HG03064 (cell line): ENCODE data around the gene GPS1.

Experiments used
- ATAC-seq: cut with Tn5 transposase; IDR thresholded peaks from one replicate; pipeline ENCODE4 v1.9.1; 2021; ENCODE audit warnings: low read depth; ENCODE audit not compliant: unreplicated experiment

The GPS1 gene

DNA sequence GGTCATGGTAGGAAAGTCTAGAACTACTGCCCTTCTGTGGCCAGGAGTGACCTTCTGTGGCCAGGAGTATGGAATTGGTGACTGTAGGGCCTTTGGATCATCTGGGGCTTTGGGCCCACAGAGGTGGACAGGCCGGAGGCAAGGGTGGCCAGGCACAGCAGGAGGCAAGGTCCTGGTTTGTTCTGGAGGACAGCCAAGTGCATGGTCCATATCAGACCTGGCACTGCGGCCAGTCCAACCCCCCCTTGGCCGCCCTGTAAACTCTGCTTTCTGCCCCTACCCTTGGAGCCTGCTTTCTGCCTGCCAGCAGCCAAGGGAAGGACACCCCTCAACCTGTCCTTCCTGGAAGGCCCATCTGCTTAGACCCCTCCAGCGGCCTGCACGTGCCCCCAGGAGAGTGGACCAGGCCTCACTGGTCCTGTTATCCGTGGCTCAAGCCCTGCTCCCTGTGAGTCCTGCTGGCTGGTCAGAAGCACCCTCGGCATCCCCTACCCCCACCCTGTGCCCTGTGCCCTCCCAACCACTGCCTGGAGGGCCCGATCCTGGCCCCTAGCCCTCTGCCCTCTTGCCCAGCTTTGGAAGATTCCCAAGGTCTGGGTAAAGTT lies 11.9 kb upstream of the GPS1 start:
- no peak for ATAC-seq

DNA sequence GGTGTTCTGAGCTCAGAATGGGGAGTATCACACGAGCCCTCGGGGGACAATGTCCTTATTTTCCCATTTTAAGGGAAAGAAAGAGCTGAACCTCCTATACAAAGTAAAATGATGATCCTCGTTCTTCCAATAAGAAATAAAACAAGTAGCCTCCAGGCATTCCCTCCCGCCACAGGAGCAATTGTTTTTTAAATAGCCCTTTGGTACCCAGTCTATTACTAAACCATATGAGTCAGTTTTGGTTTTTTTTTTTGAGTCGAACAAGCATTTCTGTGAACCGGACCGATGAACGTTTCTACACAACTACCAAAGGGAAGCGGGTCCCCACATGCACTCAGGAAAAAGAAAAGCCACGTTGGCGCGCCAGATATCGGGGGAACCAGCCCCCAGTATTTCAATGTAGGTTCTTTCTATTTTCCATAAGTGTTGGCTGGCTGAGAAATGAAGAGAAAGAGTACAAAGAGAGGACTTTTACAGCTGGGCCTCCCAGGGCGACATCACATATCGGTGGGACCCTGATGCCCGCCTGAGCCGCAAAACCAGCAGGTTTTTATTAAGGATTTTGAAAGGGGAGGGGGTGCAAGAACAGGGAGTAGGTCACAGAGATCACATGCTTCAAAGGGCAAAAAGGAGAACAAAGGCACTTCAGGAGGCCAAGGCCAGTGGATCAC lies 10.4 kb upstream of the GPS1 start:
- ATAC-seq = no peak

- no peak for ATAC-seq
Observed at GRCh38 chr17:82042649-82043048, 9.0 kb upstream of the GPS1 start.

- ATAC-seq = no peak
Observed at GRCh38 chr17:82043507-82043906, 8.2 kb upstream of the GPS1 start.

GRCh38 chr17:82045936-82046484 lies 5.7 kb upstream of the GPS1 start:
- ATAC-seq = no peak

- no peak for ATAC-seq
Observed at GRCh38 chr17:82046903-82047302, 4.8 kb upstream of the GPS1 start.

DNA sequence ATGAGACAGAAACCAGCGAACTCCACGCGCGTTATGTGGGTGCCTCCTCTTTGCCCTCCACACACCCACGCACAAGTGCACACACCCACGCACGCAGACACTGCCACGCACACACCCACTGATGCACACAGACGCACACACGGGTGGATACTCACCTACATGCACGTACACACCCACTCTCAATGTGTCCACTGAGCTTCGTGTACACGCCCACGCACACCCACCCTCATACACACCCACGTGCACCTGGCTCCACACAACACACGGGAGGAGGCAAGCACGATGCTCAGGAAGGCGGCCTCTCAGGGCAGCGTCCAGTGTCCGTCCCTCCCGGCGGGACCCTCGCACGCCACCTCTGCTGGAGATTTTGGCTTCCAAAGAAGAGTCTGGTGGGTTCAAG lies 4.3 kb upstream of the GPS1 start:
- no peak for ATAC-seq

DNA sequence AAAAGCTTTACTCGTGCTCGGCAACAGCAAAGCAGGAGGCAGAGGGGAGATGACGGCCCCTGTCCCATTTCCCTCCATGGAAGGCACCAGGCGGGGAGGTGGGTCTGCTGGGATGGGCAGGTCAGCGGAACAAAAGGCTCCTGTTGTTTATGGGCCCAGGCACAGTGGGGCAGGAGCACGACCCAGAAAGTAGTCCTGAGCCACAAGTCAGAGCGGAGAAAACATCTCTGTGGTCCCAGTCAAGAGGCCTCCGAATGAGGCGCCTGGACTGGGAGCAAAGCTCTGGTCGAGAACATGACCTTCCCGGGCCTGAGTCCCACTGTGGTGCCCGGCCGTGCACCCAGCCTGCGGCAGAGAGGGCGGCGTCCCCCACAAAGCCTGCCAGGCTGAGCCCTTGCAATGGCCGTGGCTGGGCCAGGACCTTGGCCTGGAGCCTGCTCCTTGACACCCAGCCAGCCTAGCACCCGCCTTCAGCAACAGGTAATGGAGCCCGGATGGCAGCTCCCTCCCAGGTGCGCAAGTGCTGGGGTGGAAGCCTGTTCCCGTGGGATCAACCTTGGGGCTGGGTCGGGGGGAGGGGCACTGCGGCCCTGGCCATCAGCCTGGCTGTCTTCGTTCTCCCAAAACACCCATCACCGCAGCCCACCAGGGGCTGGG lies 3.7 kb upstream of the GPS1 start:
- ATAC-seq = no peak

- ATAC-seq = no peak
Observed at GRCh38 chr17:82048571-82048971, 3.1 kb upstream of the GPS1 start.

- ATAC-seq = no peak
Observed at GRCh38 chr17:82049106-82049505, 2.6 kb upstream of the GPS1 start.

GRCh38 chr17:82049521-82049971 lies 2.2 kb upstream of the GPS1 start:
- ATAC-seq = no peak

DNA sequence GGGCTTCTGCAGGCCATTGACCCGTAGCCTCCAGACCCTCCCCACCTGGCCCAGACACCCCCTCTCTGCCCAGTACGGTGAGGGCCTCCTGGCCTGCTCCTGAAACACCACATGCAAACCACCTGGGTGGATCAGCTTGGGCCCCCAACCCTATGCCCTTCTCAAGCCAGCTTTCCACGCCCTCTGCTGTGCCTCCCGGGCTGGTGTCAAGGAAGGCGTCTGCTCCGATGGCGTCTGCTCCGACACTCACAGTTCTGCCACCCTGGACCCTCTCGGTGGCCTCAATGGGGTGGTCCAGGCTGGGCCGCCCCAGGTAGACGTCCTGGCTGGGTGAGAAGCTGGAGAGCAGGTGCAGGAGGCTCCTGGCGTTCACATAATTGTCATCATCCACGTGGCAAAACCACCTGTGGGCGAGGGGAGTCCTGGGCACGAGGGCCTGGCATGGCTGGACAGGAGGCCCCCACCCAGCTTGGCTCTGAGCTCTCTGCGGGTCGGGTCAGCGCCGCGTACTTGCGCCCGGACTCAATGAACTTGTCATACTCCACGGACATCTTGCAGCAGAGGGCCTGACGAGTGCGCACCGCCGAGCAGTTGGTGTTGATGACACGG lies 1.4 kb upstream of the GPS1 start:
- ATAC-seq = no peak

DNA sequence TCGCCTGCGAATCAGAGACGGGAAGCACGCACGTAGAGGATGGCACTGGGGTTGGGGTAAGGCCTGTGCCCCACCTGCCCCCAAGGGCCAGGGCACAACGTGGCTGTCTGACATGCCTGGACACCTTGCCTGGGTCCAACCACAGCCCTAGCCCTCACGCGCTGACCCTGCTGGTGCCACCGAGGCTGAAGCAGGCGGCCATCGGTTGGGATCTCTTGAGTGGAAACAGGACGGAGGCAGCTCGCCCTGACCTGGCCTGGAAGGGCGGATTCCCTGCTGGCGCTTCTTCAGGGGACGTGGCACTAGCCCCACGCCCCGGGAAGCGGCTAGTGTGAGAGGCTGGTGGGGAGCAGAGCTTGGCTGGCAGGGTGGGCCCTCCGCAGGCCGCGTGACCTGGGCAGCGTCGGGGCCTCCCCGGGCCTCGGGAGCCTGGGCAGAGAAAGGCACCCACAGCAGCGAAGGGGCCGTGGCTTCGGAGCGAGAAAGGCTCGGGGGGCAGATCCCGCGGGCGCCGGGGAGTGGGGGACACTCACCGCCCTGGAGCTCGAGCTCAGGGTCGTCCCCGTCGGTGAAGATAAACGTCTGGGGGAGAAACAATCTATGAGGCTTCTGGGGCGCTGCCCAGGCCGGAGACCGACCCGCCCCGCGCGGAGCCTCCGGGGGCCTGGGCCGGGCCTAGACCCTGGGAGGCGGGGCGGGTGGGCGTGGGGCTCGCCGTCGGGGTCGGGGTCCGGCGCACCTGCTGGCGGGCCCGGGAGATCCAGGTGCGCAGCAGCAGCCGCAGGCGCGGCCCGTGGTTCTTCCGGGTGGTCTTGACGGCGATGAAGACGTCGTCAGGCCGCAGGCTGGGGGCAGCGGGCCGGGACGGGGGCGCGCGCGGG lies 697 bp upstream of the GPS1 start:
- ATAC-seq = no peak

DNA sequence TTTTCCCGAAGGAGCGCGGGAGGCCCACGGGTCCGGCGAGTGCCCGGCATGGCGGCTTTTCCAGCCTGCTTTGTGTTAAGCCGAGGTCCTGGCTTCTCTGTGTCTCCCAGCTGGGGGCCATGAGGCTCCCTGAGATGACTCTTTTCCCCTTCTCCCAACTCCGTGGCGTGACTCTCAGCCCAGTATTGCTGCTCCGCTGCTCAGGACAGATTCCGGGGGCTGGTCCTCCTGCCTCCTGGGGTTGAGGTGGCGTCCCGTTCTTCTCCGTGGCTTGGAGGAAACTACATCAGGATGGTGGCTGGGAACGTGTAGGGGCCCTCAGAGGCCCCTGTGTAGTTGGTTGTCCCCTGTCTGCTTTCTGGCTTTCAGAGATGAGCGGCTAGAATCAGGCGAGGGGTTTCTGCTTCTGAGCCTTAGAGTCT lies 951 bp downstream of the GPS1 start:
- ATAC-seq = no peak

GRCh38 chr17:82053130-82053529 lies 1.4 kb downstream of the GPS1 start:
- ATAC-seq = no peak

DNA sequence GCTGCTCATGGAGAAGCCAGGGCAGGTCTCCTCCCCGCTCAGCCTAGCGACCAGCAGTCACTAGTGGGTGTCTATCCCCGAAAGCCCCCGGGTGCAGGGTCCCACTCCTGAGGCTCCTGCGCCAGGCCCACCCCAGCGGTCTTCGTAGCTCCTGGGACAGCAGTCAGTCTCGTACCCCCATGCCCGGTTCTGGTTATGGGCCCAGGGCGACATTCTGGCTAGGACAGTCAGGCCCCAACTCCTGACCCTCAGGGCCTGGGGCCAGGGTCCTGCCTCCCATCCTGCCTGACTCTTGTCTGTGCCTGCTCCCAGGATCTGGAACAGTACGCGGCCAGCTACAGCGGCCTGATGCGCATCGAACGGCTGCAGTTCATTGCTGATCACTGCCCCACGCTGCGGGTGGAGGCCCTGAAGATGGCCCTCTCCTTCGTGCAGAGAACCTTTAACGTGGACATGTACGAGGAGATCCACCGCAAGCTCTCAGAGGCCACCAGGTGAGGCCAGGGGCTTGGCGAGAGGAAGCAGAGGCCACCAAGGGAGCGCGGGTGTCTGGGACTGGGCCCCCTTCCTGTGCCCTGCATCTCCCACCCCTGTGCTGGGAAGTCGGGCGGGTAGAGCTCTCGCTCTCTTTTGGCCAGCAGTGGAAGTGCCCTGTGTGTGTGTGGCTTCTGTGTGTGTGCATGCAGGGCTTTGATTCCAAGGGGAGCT lies 2.0 kb downstream of the GPS1 start:
- no peak for ATAC-seq

DNA sequence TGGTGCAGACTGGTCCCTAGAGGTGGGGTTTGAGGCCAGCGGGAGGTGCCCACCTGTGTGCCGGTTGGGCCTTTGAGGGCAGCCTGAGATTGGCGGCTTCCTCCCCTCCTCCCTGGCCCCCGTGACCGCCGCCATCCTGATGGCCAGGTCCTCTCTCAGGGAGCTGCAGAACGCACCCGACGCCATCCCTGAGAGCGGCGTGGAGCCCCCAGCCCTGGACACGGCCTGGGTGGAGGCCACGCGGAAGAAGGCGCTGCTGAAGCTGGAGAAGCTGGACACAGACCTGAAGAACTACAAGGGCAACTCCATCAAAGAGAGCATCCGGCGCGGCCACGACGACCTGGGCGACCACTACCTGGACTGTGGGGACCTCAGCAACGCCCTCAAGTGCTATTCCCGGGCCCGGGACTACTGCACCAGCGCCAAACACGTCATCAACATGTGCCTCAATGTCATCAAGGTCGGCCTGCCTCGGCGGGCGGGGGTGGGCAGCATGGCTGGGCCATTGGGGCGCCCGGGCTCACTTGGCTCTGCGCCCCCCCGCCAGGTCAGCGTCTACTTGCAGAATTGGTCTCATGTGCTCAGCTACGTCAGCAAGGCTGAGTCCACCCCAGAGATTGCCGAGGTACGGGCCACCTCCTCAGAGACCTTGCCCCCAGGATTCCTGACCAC lies 2.8 kb downstream of the GPS1 start:
- ATAC-seq = no peak

- ATAC-seq = no peak
Observed at GRCh38 chr17:82055023-82055964, 3.6 kb downstream of the GPS1 start.
